ENCODE measurements around the gene HSPH1.

DNA sequence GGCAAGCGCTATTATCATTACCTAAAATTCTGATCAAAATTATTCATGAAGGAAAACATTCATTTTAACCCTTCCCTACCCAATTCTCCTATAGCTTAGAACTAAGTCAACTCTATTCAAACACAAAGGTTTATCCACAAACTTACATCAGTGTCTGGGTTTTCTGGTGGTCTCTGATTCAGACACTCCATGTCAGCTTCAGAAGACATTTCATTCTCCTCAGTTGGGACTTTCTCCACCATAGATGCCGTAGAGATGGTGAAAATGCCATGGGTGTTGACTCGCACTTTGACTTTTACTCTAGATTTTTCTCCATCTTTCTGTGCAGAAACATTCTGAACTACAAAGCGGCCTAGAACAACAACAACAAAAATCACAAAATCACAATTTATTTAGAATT is 16.3 kb downstream of the HSPH1 start:
- TF ChIP-seq, protein P1, sequence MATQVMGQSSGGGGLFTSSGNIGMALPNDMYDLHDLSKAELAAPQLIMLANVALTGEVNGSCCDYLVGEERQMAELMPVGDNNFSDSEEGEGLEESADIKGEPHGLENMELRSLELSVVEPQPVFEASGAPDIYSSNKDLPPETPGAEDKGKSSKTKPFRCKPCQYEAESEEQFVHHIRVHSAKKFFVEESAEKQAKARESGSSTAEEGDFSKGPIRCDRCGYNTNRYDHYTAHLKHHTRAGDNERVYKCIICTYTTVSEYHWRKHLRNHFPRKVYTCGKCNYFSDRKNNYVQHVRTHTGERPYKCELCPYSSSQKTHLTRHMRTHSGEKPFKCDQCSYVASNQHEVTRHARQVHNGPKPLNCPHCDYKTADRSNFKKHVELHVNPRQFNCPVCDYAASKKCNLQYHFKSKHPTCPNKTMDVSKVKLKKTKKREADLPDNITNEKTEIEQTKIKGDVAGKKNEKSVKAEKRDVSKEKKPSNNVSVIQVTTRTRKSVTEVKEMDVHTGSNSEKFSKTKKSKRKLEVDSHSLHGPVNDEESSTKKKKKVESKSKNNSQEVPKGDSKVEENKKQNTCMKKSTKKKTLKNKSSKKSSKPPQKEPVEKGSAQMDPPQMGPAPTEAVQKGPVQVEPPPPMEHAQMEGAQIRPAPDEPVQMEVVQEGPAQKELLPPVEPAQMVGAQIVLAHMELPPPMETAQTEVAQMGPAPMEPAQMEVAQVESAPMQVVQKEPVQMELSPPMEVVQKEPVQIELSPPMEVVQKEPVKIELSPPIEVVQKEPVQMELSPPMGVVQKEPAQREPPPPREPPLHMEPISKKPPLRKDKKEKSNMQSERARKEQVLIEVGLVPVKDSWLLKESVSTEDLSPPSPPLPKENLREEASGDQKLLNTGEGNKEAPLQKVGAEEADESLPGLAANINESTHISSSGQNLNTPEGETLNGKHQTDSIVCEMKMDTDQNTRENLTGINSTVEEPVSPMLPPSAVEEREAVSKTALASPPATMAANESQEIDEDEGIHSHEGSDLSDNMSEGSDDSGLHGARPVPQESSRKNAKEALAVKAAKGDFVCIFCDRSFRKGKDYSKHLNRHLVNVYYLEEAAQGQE (IDR thresholded peaks at IDR 0.05; ENCODE audit: insufficient read depth in 1 of 2, low read depth in 2 of 2, low read length in 1 of 2), result no peak
- no peak for TF ChIP-seq SIN3A (IDR thresholded peaks at IDR 0.05; ENCODE audit: borderline replicate concordance, insufficient read depth, low read depth, low read length)

Measured in Panc1 (cell line).